Measurements from ENCODE around the gene UBD. TPM values are rescaled to one million over a fixed set of nuclear protein-coding genes. Genes with fewer than 3 reads are reported as not detected.

The UBD gene
- total RNA-seq, 1 experiment from 2014 or later, result 4.9 TPM

DNA sequence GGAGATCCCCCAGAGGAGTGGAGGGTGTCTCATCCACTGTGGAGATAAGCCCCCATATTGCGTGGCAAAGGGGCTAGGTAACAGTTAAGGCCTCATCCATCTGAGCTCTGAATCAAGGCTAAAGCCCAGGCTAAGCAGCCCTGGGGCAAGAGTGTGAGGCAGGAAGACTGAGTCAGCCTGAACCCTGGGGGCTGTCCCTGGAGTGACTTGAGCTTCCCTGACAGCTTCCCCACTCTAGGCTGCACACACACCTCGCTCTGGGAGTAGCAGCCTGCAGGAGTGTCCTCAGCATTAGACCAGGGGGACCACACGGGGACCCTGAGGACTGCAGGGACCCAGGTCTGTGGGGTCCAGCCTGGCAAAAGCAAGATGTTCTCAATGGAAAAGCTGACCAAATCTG is 27.9 kb downstream of the UBD start:
- intact Hi-C loops (cut with micrococcal nuclease; ENCODE audit: unreplicated experiment), result no loop called here
- no TSS peak for BruUV-seq (replicated peaks)
- no peak overlapping the region for H3K27ac Mint-ChIP-seq (ENCODE audit: unreplicated experiment)
- H3K4me3 Mint-ChIP-seq (ENCODE audit: unreplicated experiment), result no peak overlapping the region
- no peaks in the 10 kb centered on the region for H3K9me3 Mint-ChIP-seq (ENCODE audit: unreplicated experiment)
- Histone ChIP-seq H3K4me1 (no peaks in the 10 kb centered on the region), H3K9me3 (no peaks in the 10 kb centered on the region), H3K36me3 (ENCODE audit: control insufficient read depth, insufficient read depth, low read length) (no peaks in the 10 kb centered on the region), H3K27me3 (replicated peaks; ENCODE audit: control insufficient read depth, insufficient read depth, low read length) (no peaks in the 10 kb centered on the region), H3K4me3 (ENCODE audit: low read depth, low read length) (no peak overlapping the region)
- H3K36me3 Mint-ChIP-seq (ENCODE audit: insufficient read depth, unreplicated experiment), result no peaks in the 10 kb centered on the region
- no peaks in the 10 kb centered on the region for H3K4me1 Mint-ChIP-seq (ENCODE audit: low read depth, unreplicated experiment)
- POLR2A ChIA-PET, result no interaction called here
- DNase-seq, result no peak
- H3K27me3 Mint-ChIP-seq (ENCODE audit: insufficient read depth, unreplicated experiment), result peaks cover 2% of the 10 kb centered on the region
- no peak for TF ChIP-seq CTCF (IDR thresholded peaks at IDR 0.05; ENCODE audit: insufficient read depth in 1 of 2, low read depth in 1 of 2, low read length in 1 of 2, severe bottlenecking in 1 of 2, unreplicated experiment in 1 of 2)
- CTCF ChIA-PET, result interaction anchor here (1.5 kb wide), 1 partner anchor 58 kb away, joined by 3 read pairs; no protein-coding TSS in a partner anchor

DNA sequence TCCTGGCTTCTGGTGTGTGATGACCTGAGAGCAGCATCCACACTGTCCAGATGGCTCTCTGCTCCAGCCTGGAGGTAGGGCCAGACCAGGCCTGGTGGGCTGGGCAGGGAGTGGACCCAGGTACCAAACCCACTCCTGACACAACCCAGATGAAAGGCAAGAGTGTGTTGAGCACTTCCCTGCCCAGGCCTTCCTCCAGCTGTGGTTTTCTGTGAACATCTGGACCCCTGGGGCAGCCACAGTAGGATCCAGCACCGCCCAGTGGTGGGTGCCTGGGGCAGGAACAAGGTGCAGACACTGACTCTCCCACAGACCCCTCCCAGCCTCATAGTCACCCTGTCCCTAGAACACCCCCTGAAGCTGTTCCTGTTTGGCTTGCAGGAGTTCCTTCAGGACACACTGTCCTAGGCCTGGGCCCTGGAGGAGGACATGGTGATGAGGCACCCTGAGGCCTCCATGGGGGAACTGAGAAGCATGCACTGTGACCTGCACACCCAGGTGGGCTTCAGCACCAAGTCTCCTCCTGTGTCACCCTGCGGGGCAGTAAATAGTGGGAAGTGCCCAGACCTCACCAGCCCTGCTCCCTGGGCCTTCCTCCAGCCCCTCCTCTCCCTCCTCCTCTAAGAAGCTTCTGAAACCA is 28.7 kb downstream of the UBD start:
- Mint-ChIP-seq H3K4me1 (ENCODE audit: low read depth, unreplicated experiment) (no peaks in the 10 kb centered on the region), H3K27me3 (ENCODE audit: insufficient read depth, unreplicated experiment) (peaks cover 2% of the 10 kb centered on the region), H3K4me3 (ENCODE audit: unreplicated experiment) (no peak overlapping the region), H3K36me3 (ENCODE audit: insufficient read depth, unreplicated experiment) (no peaks in the 10 kb centered on the region), H3K9me3 (ENCODE audit: unreplicated experiment) (no peaks in the 10 kb centered on the region), H3K27ac (ENCODE audit: unreplicated experiment) (no peak overlapping the region)
- H3K4me3 ChIP-seq (ENCODE audit: low read depth, low read length), result no peak overlapping the region
- intact Hi-C loops (cut with micrococcal nuclease; ENCODE audit: unreplicated experiment), result no loop called here
- no peaks in the 10 kb centered on the region for H3K9me3 ChIP-seq
- CTCF ChIA-PET, result no interaction called here
- no peaks in the 10 kb centered on the region for H3K27me3 ChIP-seq (replicated peaks; ENCODE audit: control insufficient read depth, insufficient read depth, low read length)
- no peaks in the 10 kb centered on the region for H3K4me1 ChIP-seq
- no TSS peak for BruUV-seq (replicated peaks)
- no peaks in the 10 kb centered on the region for H3K36me3 ChIP-seq (ENCODE audit: control insufficient read depth, insufficient read depth, low read length)
- POLR2A ChIA-PET, result no interaction called here
- DNase-seq, result no peak
- TF ChIP-seq CTCF (IDR thresholded peaks at IDR 0.05; ENCODE audit: insufficient read depth in 1 of 2, low read depth in 1 of 2, low read length in 1 of 2, severe bottlenecking in 1 of 2, unreplicated experiment in 1 of 2), result no peak

DNA sequence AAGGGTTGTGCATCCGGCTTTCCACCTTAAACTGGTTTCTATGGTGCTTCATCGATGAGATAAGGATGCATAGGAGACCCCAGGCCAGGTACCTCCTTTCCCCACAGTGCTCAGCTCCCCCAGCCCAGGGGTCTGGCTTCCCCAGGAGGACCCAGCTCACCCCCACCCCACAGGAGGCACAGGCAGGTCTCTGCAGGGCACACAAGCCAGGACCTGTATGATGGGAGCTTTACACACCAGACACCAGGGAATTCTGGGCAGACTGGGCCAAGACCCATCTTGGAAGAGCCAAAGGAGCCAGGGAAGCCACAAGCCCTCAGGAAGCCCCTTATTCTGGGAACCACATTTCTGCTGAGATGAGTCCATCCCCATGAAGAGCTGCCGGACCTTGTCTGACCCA is 29.6 kb downstream of the UBD start:
- CTCF ChIA-PET, result no interaction called here
- no peak overlapping the region for H3K4me3 ChIP-seq (ENCODE audit: low read depth, low read length)
- Mint-ChIP-seq H3K4me1 (ENCODE audit: low read depth, unreplicated experiment) (no peaks in the 10 kb centered on the region), H3K27me3 (ENCODE audit: insufficient read depth, unreplicated experiment) (peaks cover 2% of the 10 kb centered on the region), H3K27ac (ENCODE audit: unreplicated experiment) (no peak overlapping the region), H3K4me3 (ENCODE audit: unreplicated experiment) (no peak overlapping the region), H3K9me3 (ENCODE audit: unreplicated experiment) (no peaks in the 10 kb centered on the region), H3K36me3 (ENCODE audit: insufficient read depth, unreplicated experiment) (no peaks in the 10 kb centered on the region)
- no peak for TF ChIP-seq CTCF (IDR thresholded peaks at IDR 0.05; ENCODE audit: insufficient read depth in 1 of 2, low read depth in 1 of 2, low read length in 1 of 2, severe bottlenecking in 1 of 2, unreplicated experiment in 1 of 2)
- H3K4me1 ChIP-seq, result no peaks in the 10 kb centered on the region
- DNase-seq, result no peak
- no peaks in the 10 kb centered on the region for H3K27me3 ChIP-seq (replicated peaks; ENCODE audit: control insufficient read depth, insufficient read depth, low read length)
- POLR2A ChIA-PET, result no interaction called here
- BruUV-seq (replicated peaks), result no TSS peak
- intact Hi-C loops (cut with micrococcal nuclease; ENCODE audit: unreplicated experiment), result no loop called here
- H3K36me3 ChIP-seq (ENCODE audit: control insufficient read depth, insufficient read depth, low read length), result no peaks in the 10 kb centered on the region
- no peaks in the 10 kb centered on the region for H3K9me3 ChIP-seq
